BLaER1 treated with 17β-estradiol and CSF1 and Interleukin-3, amounts not matched to agents 10 nM and 100 nM (cell line): ENCODE data around the gene BCAS4.

Experiments used
- H3K27ac ChIP-seq, 11 experiments: shearing (Covaris generic); formaldehyde crosslinking; 2 replicates each; pipeline ENCODE4 v1.8.1; 2022
- H3K27me3 ChIP-seq, 11 experiments: shearing (Covaris generic); formaldehyde crosslinking; 2 replicates each; pipeline ENCODE4 v1.8.1; 2022
- H3K36me3 ChIP-seq, 11 experiments: shearing (Covaris generic); formaldehyde crosslinking; 2 replicates each; pipeline ENCODE4 v1.8.1; 2022
- H3K4me1 ChIP-seq, 10 experiments: shearing (Covaris generic); formaldehyde crosslinking; 2 replicates each; pipeline ENCODE4 v1.8.1; 2022
- H3K4me2 ChIP-seq, 11 experiments: shearing (Covaris generic); formaldehyde crosslinking; 2 replicates each; pipeline ENCODE4 v1.8.1; 2022
- H3K4me3 ChIP-seq, 10 experiments: shearing (Covaris generic); formaldehyde crosslinking; 2 replicates each; pipeline ENCODE4 v1.8.1; 2022
- H3K9ac ChIP-seq, 11 experiments: shearing (Covaris generic); formaldehyde crosslinking; 2 replicates each; pipeline ENCODE4 v1.8.1; 2022
- H3K9me3 ChIP-seq, 11 experiments: shearing (Covaris generic); formaldehyde crosslinking; replicated peaks in 1 of 11; 2 replicates each; pipeline ENCODE4 v1.8.1; 2022
- H4K20me1 ChIP-seq, 11 experiments: shearing (Covaris generic); formaldehyde crosslinking; 2 replicates each; pipeline ENCODE4 v1.8.1; 2022
- Cebpa-rat ChIP-seq, 11 experiments: shearing (Covaris generic); IDR thresholded peaks; 2 replicates each; pipeline ENCODE4 v1.8.1; 2022

The BCAS4 gene

DNA sequence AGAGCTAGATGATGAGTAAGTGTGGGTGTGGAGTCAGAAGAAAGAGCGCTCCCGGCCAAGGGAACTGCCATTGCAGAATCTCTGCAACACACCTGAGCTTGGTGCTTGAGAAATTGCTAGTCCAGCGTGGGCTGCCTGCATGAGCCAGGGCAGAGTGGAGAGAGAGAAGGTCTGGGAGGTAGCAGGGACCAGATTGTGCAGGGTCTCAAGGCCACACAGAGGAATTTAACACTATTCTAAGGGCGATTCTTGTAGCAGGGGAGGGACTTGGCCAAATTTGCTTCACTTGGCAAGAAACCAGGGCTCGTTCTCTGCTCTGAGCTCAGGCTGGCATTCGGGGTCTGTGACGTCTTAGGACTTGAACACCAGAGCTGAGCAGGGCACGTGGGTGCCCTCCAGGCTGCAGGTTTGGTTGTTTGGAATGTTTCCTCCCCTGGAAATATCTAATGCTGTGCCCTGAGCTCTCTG is 53.5 kb downstream of the BCAS4 start:
- H3K27ac ChIP-seq, result peak overlapping the region in 9 of 11 experiments; percentile 22 to 71 (median 59); a peak in 17 of 22 replicates
- H3K9me3 ChIP-seq, result no peaks in the 10 kb centered on the region
- H3K4me3 ChIP-seq, result no peak overlapping the region
- peak overlapping the region; percentile 66 to 86 (median 81) for H3K4me2 ChIP-seq
- no peaks in the 10 kb centered on the region for H3K27me3 ChIP-seq
- no peak for TF ChIP-seq Cebpa-rat (IDR thresholded peaks at IDR 0.05)
- H3K36me3 ChIP-seq, result peaks cover 0 to 65% (median 56%) of the 10 kb centered on the region in 11 experiments; a peak in 16 of 22 replicates
- peaks cover 0 to 14% (median 0%) of the 10 kb centered on the region in 11 experiments; a peak in 4 of 22 replicates for H4K20me1 ChIP-seq
- peak overlapping the region in 8 of 11 experiments; percentile 18 to 68 (median 55); a peak in 15 of 22 replicates for H3K9ac ChIP-seq
- peaks cover 28 to 61% (median 54%) of the 10 kb centered on the region in 10 experiments for H3K4me1 ChIP-seq

DNA sequence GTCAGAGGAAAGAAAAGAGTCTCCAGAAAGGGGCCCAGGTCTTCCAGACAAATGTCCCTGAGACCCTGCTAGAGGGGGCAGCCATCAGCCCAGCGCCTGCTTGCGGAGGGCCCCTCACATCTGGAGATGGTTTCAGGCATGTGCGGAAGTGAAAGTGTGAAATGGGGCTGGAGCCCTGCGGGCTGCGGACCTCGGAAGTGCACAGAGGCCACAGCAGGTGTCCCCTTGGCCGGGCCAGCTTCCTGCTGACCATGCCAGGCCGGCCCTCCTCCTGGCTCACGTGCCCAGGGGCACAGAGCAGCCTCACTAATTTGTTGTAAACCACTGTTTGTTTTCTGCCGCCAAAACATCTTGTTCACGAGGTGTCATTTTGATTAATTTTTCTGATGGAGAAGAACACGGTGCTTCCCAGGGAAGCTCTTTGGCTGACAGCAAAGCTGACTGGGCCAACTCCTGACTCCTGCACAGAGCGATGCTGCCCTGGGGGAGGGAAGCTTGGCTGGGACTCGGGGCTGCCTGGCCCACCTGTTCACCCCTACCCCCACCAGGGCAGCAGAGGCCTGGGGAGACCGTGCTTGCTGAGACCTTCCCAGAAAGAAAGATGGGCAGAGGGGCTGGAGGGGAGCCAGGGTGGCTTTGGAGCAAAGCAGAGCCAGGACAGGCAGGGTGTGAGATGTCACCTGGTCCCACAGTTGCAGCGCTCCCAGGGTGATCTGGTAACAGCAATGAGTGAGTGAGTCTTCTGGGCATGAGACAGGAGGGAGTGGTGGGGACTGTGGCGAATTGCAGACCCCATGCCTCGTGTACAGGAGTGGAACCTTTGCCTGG is 54.2 kb downstream of the BCAS4 start:
- Histone ChIP-seq H3K9me3 (no peaks in the 10 kb centered on the region), H4K20me1 (peaks cover 0 to 14% (median 0%) of the 10 kb centered on the region in 11 experiments; a peak in 4 of 22 replicates), H3K27me3 (no peaks in the 10 kb centered on the region), H3K9ac (peak overlapping the region in 8 of 11 experiments; percentile 18 to 68 (median 55); a peak in 15 of 22 replicates), H3K4me1 (peaks cover 28 to 61% (median 54%) of the 10 kb centered on the region in 10 experiments), H3K27ac (peak overlapping the region in 9 of 11 experiments; percentile 22 to 71 (median 59); a peak in 17 of 22 replicates), H3K4me3 (no peak overlapping the region), H3K36me3 (peaks cover 0 to 65% (median 53%) of the 10 kb centered on the region in 11 experiments; a peak in 16 of 22 replicates), H3K4me2 (peak overlapping the region; percentile 66 to 86 (median 81))
- no peak for TF ChIP-seq Cebpa-rat (IDR thresholded peaks at IDR 0.05)

GRCh38 chr20:50850721-50851286 is 55.9 kb downstream of the BCAS4 start:
- Histone ChIP-seq H3K27ac (peak overlapping the region in 3 of 11 experiments; percentile 17 to 48 (median 32); a peak in 3 of 22 replicates), H4K20me1 (peaks cover 0 to 26% (median 0%) of the 10 kb centered on the region in 11 experiments; a peak in 7 of 22 replicates), H3K27me3 (no peaks in the 10 kb centered on the region), H3K36me3 (peaks cover 0 to 65% (median 50%) of the 10 kb centered on the region in 11 experiments; a peak in 15 of 22 replicates), H3K4me2 (peak overlapping the region; percentile 6 to 81 (median 29); a peak in 13 of 22 replicates), H3K9ac (peak overlapping the region in 6 of 11 experiments; percentile 4 to 57 (median 16); a peak in 2 of 22 replicates), H3K4me3 (no peak overlapping the region), H3K9me3 (no peaks in the 10 kb centered on the region), H3K4me1 (peaks cover 28 to 68% (median 59%) of the 10 kb centered on the region in 10 experiments)
- no peak for TF ChIP-seq Cebpa-rat (IDR thresholded peaks at IDR 0.05)

- Histone ChIP-seq H3K9me3 (no peaks in the 10 kb centered on the region), H3K36me3 (peaks cover 0 to 65% (median 48%) of the 10 kb centered on the region in 11 experiments; a peak in 15 of 22 replicates), H3K4me1 (peaks cover 28 to 68% (median 58%) of the 10 kb centered on the region in 10 experiments), H4K20me1 (peaks cover 0 to 26% (median 0%) of the 10 kb centered on the region in 11 experiments; a peak in 7 of 22 replicates), H3K4me3 (no peak overlapping the region), H3K27ac (peak overlapping the region in 4 of 11 experiments; percentile 13 to 48 (median 24); a peak in 4 of 22 replicates), H3K9ac (0 out of 22 replicates have a peak overlapping the region, but pooled peaks of 1 of the 11 experiments have one; percentile 57), H3K4me2 (peak overlapping the region in 4 of 11 experiments; percentile 25 to 46 (median 34); a peak in 4 of 22 replicates), H3K27me3 (no peaks in the 10 kb centered on the region)
- no peak for TF ChIP-seq Cebpa-rat (IDR thresholded peaks at IDR 0.05)
Observed at GRCh38 chr20:50852085-50852484, 57.2 kb downstream of the BCAS4 start.

DNA sequence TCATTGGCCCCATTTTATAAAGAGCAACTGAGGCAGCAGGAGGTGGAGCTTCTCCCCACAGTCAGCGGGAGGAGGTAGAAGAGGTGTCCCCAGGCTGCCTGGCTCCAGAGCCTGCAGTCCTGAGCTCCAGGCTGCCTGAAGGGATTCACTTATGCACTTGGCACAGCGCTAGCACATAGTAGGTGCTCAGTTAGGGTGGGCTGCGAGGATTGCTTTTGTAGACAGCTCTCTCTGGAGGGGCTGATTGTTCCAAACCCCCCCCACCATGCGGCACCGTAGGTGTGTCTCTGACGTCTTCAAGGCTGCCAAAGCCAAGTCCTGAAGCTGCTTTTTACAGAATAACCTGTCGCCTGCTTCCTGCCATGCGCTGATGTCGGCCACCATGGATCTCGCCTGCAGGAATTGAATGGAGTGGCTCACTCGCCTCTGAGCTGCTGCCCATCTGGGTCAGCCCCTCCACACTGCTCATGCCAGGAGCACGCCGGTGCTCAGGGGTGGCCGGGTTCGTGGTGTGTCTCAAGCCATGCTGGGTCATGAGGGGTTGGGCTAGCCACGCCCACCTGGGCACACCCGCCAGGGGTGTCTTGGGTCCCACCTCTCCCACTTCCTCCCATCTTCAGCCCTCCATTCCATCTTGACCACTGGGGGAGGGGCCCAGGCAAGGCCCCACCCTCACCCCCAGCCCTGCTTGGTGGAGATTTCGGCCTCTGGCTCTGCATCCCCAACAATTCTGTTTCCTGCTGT is 59.8 kb downstream of the BCAS4 start:
- peaks cover 0 to 61% (median 43%) of the 10 kb centered on the region in 11 experiments; a peak in 15 of 22 replicates for H3K36me3 ChIP-seq
- no peaks in the 10 kb centered on the region for H3K9me3 ChIP-seq
- H3K4me1 ChIP-seq, result peaks cover 12 to 63% (median 47%) of the 10 kb centered on the region in 10 experiments
- peaks cover 0 to 21% (median 0%) of the 10 kb centered on the region in 11 experiments; a peak in 9 of 22 replicates for H4K20me1 ChIP-seq
- H3K4me3 ChIP-seq, result no peak overlapping the region
- no peak overlapping the region for H3K4me2 ChIP-seq
- H3K27me3 ChIP-seq, result no peaks in the 10 kb centered on the region
- no peak overlapping the region for H3K9ac ChIP-seq
- H3K27ac ChIP-seq, result no peak overlapping the region
- TF ChIP-seq Cebpa-rat (IDR thresholded peaks at IDR 0.05), result no peak

DNA sequence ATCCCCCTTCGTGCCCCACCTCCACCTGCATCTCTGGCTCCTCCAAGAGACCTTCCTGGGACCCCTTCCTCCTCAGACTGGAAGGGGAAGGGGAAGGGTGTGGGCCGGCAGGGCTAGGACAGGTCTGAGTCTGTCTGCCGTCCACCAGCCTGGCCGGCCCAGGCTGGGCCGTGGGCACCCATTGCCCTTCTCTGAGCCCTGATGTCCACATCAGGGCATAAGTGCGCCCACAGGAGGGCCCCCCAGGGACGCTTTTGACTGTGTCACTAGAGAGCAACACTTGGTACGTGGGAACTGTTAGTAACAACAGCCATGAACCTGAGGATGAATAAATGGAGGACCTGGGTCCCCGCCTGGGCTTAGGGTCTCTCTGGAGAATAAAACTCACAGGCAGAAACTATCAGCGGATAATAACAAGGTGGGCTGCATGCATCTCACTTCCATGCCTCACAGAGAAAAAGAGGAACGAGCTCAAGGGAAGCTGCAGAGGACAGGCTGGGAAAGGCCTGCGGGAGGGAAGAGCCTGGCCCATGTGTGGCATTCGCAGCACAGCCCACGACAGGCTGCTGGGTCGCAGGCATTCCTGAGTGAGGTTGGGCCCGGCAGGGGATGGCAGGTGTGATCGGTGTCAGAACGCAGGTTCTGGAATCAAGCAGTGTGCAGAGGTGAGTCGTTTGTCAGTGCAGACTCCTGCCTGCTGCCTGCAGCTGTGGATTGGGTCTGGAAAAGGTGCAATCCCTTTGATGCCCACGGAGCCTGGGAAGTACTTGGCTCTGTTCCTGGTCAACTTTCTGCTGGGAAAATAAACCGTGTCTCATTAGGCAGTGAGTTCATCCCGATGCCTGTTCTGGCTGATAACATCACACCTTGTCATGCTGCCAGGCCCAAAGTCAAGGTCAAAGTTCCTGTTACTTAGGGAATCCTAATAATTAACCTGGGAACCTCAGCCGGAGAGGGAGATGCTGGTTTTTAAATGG is 60.9 kb downstream of the BCAS4 start:
- Histone ChIP-seq H3K9me3 (no peaks in the 10 kb centered on the region), H3K4me1 (peaks cover 7 to 63% (median 46%) of the 10 kb centered on the region in 10 experiments; a peak in 19 of 20 replicates), H3K27ac (no peak overlapping the region)

DNA sequence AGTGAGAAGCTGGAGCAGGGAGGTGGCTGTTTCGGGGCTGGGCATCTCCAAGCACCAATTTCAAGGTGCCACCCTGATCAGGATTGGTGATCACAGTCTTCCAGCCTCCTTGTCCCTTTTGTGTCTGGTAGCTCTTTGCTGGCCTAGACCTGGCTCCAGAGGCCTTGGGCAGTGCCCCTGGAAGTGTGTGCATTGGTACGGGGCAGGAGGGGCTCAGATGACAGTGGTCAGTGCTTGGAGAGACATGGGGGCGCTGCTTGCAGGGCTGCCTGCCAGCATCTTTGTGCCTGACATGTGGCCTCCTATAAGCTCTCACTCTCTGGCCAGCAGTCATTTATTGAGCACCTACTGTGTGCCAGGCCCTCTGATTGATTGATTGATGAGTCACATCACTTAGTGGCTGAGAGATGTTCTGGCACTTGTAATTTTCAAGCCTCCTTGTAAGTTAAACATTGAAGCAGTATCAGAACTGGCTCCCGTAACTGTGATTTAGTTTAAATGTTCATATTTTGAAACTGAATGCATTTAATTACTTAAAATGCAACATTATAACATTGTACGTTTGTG is 61.7 kb downstream of the BCAS4 start:
- Histone ChIP-seq H3K4me1 (peaks cover 0 to 60% (median 40%) of the 10 kb centered on the region in 10 experiments; a peak in 17 of 20 replicates), H3K27me3 (no peaks in the 10 kb centered on the region), H3K9ac (no peak overlapping the region), H3K27ac (no peak overlapping the region), H3K4me3 (no peak overlapping the region), H3K36me3 (peaks cover 0 to 61% (median 36%) of the 10 kb centered on the region in 11 experiments; a peak in 15 of 22 replicates), H4K20me1 (peaks cover 0 to 39% (median 0%) of the 10 kb centered on the region in 11 experiments; a peak in 9 of 22 replicates), H3K4me2 (no peak overlapping the region), H3K9me3 (no peaks in the 10 kb centered on the region)
- no peak for TF ChIP-seq Cebpa-rat (IDR thresholded peaks at IDR 0.05)

More for the DNA sequence above, 60.9 kb downstream of the BCAS4 start:
- TF ChIP-seq Cebpa-rat (IDR thresholded peaks at IDR 0.05), result no peak
- Histone ChIP-seq H3K9ac (no peak overlapping the region; a peak in 1 of 22 replicates), H3K4me2 (no peak overlapping the region), H3K36me3 (peaks cover 0 to 66% (median 39%) of the 10 kb centered on the region in 11 experiments; a peak in 15 of 22 replicates), H3K4me3 (no peak overlapping the region), H3K27me3 (no peaks in the 10 kb centered on the region), H4K20me1 (peaks cover 0 to 32% (median 0%) of the 10 kb centered on the region in 11 experiments; a peak in 9 of 22 replicates)
